ENCODE measurements around the gene NT5M.

NT5M gene

DNA sequence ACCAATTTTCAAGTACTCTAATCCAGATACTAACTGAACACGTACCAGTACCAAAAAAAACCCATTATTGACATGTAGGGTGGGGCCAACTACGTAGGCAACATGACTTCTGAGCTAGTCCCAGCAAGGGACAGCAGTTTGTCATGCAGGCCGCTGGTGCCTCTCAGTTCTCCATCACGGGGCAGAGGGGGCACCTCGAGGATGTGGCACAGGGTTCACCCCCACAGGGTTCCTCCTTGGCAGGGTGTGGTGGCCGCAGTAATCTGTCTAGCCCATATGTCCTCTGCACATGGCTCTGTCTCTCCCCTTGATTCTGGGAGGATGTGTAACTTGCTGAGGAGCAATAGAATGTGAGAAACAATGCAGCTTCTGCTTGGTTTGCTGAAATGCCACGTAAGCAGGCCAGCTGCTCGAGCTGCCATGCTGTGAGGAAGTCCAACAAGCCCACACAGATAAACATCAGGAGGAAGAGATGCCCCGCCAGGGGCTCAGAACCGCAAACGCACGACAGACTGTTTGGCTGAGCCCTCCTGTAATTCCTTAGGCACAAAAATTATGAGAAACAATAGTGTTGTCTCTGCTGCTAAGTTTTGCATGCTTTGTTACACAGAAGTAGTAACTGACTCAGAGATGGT is 62.4 kb downstream of the NT5M start:
- no peak overlapping the region for H3K4me3 ChIP-seq (ENCODE audit: control insufficient read depth, low read depth, low read length)
- TF ChIP-seq, protein P1, sequence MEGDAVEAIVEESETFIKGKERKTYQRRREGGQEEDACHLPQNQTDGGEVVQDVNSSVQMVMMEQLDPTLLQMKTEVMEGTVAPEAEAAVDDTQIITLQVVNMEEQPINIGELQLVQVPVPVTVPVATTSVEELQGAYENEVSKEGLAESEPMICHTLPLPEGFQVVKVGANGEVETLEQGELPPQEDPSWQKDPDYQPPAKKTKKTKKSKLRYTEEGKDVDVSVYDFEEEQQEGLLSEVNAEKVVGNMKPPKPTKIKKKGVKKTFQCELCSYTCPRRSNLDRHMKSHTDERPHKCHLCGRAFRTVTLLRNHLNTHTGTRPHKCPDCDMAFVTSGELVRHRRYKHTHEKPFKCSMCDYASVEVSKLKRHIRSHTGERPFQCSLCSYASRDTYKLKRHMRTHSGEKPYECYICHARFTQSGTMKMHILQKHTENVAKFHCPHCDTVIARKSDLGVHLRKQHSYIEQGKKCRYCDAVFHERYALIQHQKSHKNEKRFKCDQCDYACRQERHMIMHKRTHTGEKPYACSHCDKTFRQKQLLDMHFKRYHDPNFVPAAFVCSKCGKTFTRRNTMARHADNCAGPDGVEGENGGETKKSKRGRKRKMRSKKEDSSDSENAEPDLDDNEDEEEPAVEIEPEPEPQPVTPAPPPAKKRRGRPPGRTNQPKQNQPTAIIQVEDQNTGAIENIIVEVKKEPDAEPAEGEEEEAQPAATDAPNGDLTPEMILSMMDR (conservative IDR thresholded peaks at IDR 0.05; ENCODE audit: control insufficient read depth, insufficient read depth, low read depth, low read length), result no peak
- DNase-seq (ENCODE audit: low read depth), result no peak

DNA sequence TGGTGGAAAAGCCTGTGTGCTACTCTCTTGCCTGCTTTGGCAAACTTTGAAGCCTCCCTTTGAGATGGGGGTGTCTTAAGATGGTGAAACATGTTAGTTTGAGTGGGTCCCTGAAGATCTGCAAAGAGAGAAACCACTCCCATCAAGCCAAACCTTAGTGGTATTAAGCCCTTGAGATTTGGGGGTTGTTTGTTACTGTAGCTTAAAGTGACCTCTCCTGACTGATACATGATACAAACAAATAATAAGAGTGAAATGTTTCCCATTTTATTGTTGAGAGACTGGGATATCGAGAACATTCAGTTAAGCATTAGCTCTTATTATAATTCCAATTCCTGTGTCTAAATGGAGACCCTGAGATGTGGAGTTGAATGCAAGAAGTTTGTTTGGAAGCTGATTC is 63.1 kb downstream of the NT5M start:
- no peak for DNase-seq (ENCODE audit: low read depth)
- TF ChIP-seq, protein P1 (conservative IDR thresholded peaks at IDR 0.05; ENCODE audit: control insufficient read depth, insufficient read depth, low read depth, low read length), result no peak
- no peak overlapping the region for H3K4me3 ChIP-seq (ENCODE audit: control insufficient read depth, low read depth, low read length)

DNA sequence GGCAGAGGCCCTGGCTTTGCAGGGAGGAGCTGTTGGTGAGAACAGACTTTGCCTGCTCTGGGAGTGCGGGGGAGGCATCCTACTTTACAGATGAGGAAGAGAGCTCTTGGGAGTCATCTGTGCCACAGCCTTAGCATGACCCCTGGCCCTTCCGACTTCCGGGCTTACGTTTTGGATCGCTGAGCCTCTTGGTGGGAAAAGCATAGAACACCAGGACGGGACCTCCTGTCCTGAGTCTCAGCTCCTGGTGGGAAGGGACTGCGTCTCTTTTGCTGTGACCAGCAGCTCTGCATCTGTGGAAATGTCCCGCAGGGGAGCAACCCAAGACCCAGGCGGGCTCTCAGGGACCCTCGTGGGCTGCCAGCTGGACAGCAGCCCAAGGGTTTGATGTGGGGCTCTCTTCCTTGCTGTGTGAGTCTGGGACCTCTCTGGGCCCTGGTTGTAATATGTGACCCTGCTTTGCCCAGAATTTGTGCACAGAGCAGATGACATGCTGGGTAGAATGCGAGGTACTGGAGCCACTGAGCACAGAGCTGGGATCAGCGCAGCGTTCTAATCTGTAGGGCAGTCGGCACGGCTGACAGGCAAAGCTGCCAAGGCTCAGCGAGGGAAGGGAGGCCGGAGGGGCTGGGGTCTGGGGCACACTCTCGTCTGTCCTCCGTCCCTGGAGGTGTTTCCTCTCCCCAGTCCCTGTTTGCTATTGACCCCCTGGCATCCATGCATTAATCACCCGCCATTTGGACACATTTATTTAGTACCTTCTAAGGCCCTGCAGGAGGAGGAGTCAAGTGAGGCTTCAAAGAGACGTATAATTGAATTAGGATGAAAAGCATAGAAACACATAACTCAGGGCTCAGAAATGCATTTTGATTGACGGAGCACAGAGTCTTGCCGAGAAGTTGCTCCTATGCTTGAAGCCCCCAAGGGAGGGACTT is 64.0 kb downstream of the NT5M start:
- peak; percentile 37 for DNase-seq (ENCODE audit: low read depth)
- TF ChIP-seq, protein P1 (conservative IDR thresholded peaks at IDR 0.05; ENCODE audit: control insufficient read depth, insufficient read depth, low read depth, low read length), result no peak
- no peak overlapping the region for H3K4me3 ChIP-seq (ENCODE audit: control insufficient read depth, low read depth, low read length)

DNA sequence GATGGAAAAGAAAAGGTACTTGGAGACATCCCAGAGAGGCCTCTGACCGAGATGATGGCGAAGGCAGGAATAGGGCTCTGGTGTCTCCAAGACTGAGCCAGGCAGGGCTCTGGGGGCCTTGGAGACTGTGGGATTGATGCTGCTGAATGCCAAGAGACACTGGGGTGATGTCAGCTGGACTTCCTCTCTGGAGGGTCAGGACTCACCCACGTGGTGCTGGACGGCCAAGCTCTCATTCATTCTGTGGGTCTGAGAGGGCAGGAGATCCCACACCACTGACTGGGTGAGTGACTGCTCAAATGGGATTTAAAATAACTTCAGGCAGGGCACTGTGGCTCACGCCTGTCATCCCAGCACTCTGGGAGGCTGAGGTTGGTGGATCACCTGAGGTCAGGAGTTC is 64.8 kb downstream of the NT5M start:
- TF ChIP-seq, protein P1 (conservative IDR thresholded peaks at IDR 0.05; ENCODE audit: control insufficient read depth, insufficient read depth, low read depth, low read length), result no peak
- no peak overlapping the region for H3K4me3 ChIP-seq (ENCODE audit: control insufficient read depth, low read depth, low read length)
- DNase-seq (ENCODE audit: low read depth), result peak; percentile 43

DNA sequence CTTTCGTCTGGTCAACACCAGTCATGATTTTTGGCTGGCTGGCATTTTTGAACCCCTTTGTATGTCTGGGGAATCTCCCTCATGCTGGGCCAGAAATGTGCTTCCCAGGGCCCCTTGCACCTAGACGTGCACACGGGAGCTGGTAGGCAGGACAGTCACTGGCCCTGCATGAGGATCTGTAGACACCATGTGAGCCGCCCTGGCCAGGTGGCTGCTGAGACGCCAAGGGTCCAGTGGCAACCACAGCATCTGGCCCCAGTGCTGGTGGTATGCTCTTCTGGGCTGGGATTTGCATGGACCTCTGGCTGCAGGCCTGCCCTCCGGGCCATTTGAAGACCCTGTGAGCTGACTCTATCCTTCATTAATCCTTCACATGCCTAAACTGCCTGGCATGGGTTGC is 67.5 kb downstream of the NT5M start:
- TF ChIP-seq, protein P1 (conservative IDR thresholded peaks at IDR 0.05; ENCODE audit: control insufficient read depth, insufficient read depth, low read depth, low read length), result no peak
- H3K4me3 ChIP-seq (ENCODE audit: control insufficient read depth, low read depth, low read length), result no peak overlapping the region
- no peak for DNase-seq (ENCODE audit: low read depth)

DNA sequence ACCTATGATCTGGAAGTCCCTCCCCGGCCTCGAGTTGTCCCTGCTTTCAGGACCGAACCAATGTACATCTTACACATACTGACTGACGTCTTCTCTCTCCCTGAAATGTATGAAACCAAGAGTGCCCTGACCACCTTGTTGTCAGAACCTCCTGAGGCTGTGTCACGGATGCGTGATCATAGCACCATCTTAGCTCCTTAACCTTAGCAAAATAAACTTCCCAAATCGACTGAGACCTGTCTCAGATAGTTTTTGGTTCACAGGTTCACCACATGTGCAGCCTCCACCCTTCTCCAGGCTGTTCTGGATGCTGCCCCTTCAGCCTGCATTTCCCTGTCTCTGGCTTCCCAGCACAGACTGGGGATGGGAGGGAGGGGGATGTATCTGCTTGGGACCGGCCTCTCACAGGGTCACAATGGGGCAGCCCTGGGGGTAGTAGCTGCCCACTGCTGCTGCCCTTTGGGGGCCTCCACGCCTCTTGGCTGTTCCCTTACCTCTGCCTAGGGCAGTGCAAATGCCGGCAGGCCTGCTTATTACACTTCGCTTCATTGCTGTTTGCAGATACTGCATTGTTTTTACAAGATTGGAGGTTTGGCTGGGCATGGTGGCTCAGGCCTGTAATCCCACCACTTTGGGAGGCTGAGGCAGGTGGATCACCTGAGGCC is 69.8 kb downstream of the NT5M start:
- H3K4me3 ChIP-seq (ENCODE audit: control insufficient read depth, low read depth, low read length), result no peak overlapping the region
- DNase-seq (ENCODE audit: low read depth), result no peak
- TF ChIP-seq, protein P1 (conservative IDR thresholded peaks at IDR 0.05; ENCODE audit: control insufficient read depth, insufficient read depth, low read depth, low read length), result no peak
